GM19025 (cell line): Measurements from ENCODE around the gene C1D.
A peak's percentile ranks its signal among the peaks of the same experiment; 100 is the strongest.
"Not testable (repeated sequence)": the region's sequence is repeated elsewhere in the genome, so short reads cannot be mapped to it uniquely, and the experiment has no call there.

Experiments used
- ATAC-seq: cut with Tn5 transposase; IDR thresholded peaks from one replicate; pipeline ENCODE4 v1.9.1; 2021; ENCODE audit warnings: mild to moderate bottlenecking, low read depth, moderate library complexity; ENCODE audit not compliant: unreplicated experiment

C1D gene

GRCh38 chr2:68062680-68063387 is at the start of gene C1D:
Gene C1D (minus strand): TSS chr2:68063004. CDS start chr2:68047310, 15,694 bp downstream.
- peak; percentile 88 for ATAC-seq

GRCh38 chr2:68110102-68110501 is 47.3 kb upstream of the C1D start:
- ATAC-seq, result no peak

GRCh38 chr2:68108120-68108519 is 45.3 kb upstream of the C1D start:
- ATAC-seq, result no peak

GRCh38 chr2:68107475-68107874 is 44.7 kb upstream of the C1D start:
- no peak for ATAC-seq

- ATAC-seq, result no peak
These were observed 41.5 kb upstream of the C1D start for GRCh38 chr2:68104111-68104835.

- ATAC-seq, result no peak
These were observed 40.9 kb upstream of the C1D start for GRCh38 chr2:68103709-68104055.

GRCh38 chr2:68103030-68103708 is 40.4 kb upstream of the C1D start:
- ATAC-seq, result no peak

- no peak for ATAC-seq
These were observed 37.4 kb upstream of the C1D start for GRCh38 chr2:68100189-68100588.

- ATAC-seq, result no peak
These were observed 36.5 kb upstream of the C1D start for GRCh38 chr2:68099260-68099659.

- no peak for ATAC-seq
These were observed 35.5 kb upstream of the C1D start for GRCh38 chr2:68098291-68098797.

GRCh38 chr2:68094111-68094510 is 31.3 kb upstream of the C1D start:
- no peak for ATAC-seq

GRCh38 chr2:68093634-68094033 is 30.8 kb upstream of the C1D start:
- no peak for ATAC-seq

- ATAC-seq, result no peak
These were observed 28.7 kb upstream of the C1D start for GRCh38 chr2:68091439-68092034.

GRCh38 chr2:68089961-68090360 is 27.2 kb upstream of the C1D start:
- ATAC-seq, result no peak

- no peak for ATAC-seq
These were observed 26.1 kb upstream of the C1D start for GRCh38 chr2:68088940-68089339.

GRCh38 chr2:68086166-68086565 is 23.4 kb upstream of the C1D start:
- no peak for ATAC-seq

GRCh38 chr2:68083346-68083745 is 20.5 kb upstream of the C1D start:
- ATAC-seq, result no peak

GRCh38 chr2:68074050-68074449 is 11.2 kb upstream of the C1D start:
- no peak for ATAC-seq

- not testable (repeated sequence) for ATAC-seq
These were observed 1.2 kb upstream of the C1D start for GRCh38 chr2:68063797-68064646.

GRCh38 chr2:68060652-68061051 is 2.2 kb downstream of the C1D start:
- no peak for ATAC-seq
